HepG2 (cell line): ENCODE results near the gene CHID1. TPM values are rescaled to one million over a fixed set of nuclear protein-coding genes. Genes with fewer than 3 reads are reported as not detected.

Experiments used
- ATAC-seq: fragments of 200-7000 bp; cut with Tn5 transposase; 3 replicates; pipeline ENCODE4 v1.9.1; 2020; ENCODE audit warnings: mild to moderate bottlenecking, moderate library complexity
- BruUV-seq: library from RNA; stranded (reverse); fragments of 400-500 nt; replicated peaks from 2 replicates; lab custom pipeline; 2021; lab: Mats Ljungman, UMichigan
- CTCF ChIA-PET: fragments of 300-600 bp; formaldehyde crosslinking; extraction: SDS; loops from one replicate; lab custom pipeline; 2021; ENCODE audit warnings: low total read pairs, inconsistent platforms, low intra/inter-chr PET ratio; lab: Yijun Ruan, JAX
- POLR2A ChIA-PET: fragments of 350-600 bp; sonication (Branson Sonifier 250); formaldehyde crosslinking; loops from one replicate; lab custom pipeline; 2020; ENCODE audit warnings: antibody characterized with exemption, inconsistent platforms; lab: Yijun Ruan, JAX
- DNase-seq: peaks from one replicate; pipeline ENCODE4 v3.0.0-alpha.2; 2015; ENCODE audit warnings: low spot score
- FAIRE-seq: peaks from 3 replicates; lab custom pipeline; 2011; peaks lifted over from hg19 to GRCh38; lab: Jason Lieb, UNC
- H2AFZ ChIP-seq: one replicate; pipeline ENCODE4 v1.6.1; 2011; ENCODE audit warnings: low read length, inconsistent platforms
- H3K27ac ChIP-seq: fragments of 300-600 bp; 3 replicates; pipeline ENCODE4 v1.8.0; 2011; ENCODE audit warnings: mixed run types, mild to moderate bottlenecking, mixed read lengths, low read length, inconsistent platforms; ENCODE audit not compliant: insufficient read depth; ENCODE audit errors: extremely low read length
- H3K27me3 ChIP-seq, 2 experiments: fragments of 200-600 bp in 1 of 2; 2 replicates in 1 of 2; 3 replicates in 1 of 2; pipeline versions ENCODE4 v1.6.0 to v1.8.0; 2011; ENCODE audit warnings: low read length in 2 of 2, mild to moderate bottlenecking in 2 of 2, moderate library complexity in 2 of 2, inconsistent platforms in 1 of 2; ENCODE audit not compliant: insufficient read depth in 2 of 2, control insufficient read depth in 1 of 2
- H3K36me3 ChIP-seq, 2 experiments: fragments of 200-600 bp in 1 of 2; replicated peaks in 1 of 2; 2 replicates in 1 of 2; 3 replicates in 1 of 2; pipeline versions ENCODE4 v1.5.1 to v1.8.0; 2011; ENCODE audit warnings: low read length in 2 of 2, inconsistent platforms in 1 of 2; ENCODE audit not compliant: insufficient read depth in 2 of 2, control insufficient read depth in 1 of 2
- H3K4me1 ChIP-seq: 2 replicates; pipeline ENCODE4 v1.5.1; 2012; ENCODE audit warnings: low read length, inconsistent platforms; ENCODE audit not compliant: insufficient read depth
- H3K4me2 ChIP-seq: 2 replicates; pipeline ENCODE4 v1.6.0; 2011; ENCODE audit warnings: low read depth, low read length, inconsistent platforms
- H3K4me3 ChIP-seq, 3 experiments: fragments of 200-600 bp in 1 of 3; sonication (generic), shearing (Covaris generic) in 1 of 3; replicated peaks in 1 of 3; 2 replicates each; pipeline ENCODE4 v1.5.1; 2011 to 2016; ENCODE audit warnings: low read length in 3 of 3, inconsistent platforms in 2 of 3, low read depth in 2 of 3, mild to moderate bottlenecking in 2 of 3, control low read depth in 1 of 3, mixed read lengths in 1 of 3; ENCODE audit not compliant: insufficient read depth in 1 of 3
- H3K79me2 ChIP-seq: one replicate; pipeline ENCODE4 v1.6.1; 2011; ENCODE audit warnings: low read length, inconsistent platforms; ENCODE audit not compliant: insufficient read depth
- H3K9ac ChIP-seq: 2 replicates; pipeline ENCODE4 v1.6.0; 2011; ENCODE audit warnings: mild to moderate bottlenecking, low read depth, low read length, inconsistent platforms; ENCODE audit not compliant: insufficient read depth
- H3K9me3 ChIP-seq: 2 replicates; pipeline ENCODE4 v1.5.1; 2012; ENCODE audit warnings: mild to moderate bottlenecking, low read length
- H4K20me1 ChIP-seq: 2 replicates; pipeline ENCODE4 v1.6.0; 2011; ENCODE audit warnings: inconsistent platforms, mild to moderate bottlenecking, low read length, moderate library complexity; ENCODE audit not compliant: insufficient read depth
- EED ChIP-seq: sonication (generic); formaldehyde crosslinking; IDR thresholded peaks from 2 replicates; pipeline ENCODE4 v1.5.0; 2020; ENCODE audit warnings: mild to moderate bottlenecking, missing genetic modification reagents
- MEIS2 ChIP-seq: sonication (generic); formaldehyde crosslinking; IDR thresholded peaks from 2 replicates; pipeline ENCODE4 v1.9.0; 2021; ENCODE audit warnings: mild to moderate bottlenecking, missing genetic modification reagents
- NFE2L1 ChIP-seq: sonication (generic); formaldehyde crosslinking; IDR thresholded peaks from 2 replicates; pipeline ENCODE4 v1.4.0; 2020; ENCODE audit warnings: missing genetic modification reagents, mild to moderate bottlenecking, borderline replicate concordance
- PHB2 ChIP-seq: fragments of 450-650 bp; IDR thresholded peaks from 2 replicates; pipeline ENCODE4 v1.6.1; 2018; ENCODE audit not compliant: partially characterized antibody
- SNAI1 ChIP-seq: sonication (generic); formaldehyde crosslinking; IDR thresholded peaks from 2 replicates; pipeline ENCODE4 v1.5.0; 2020; ENCODE audit warnings: mild to moderate bottlenecking, missing genetic modification reagents, borderline replicate concordance
- WIZ ChIP-seq: sonication (generic); formaldehyde crosslinking; IDR thresholded peaks from 2 replicates; pipeline ENCODE4 v1.5.1; 2020; ENCODE audit warnings: mild to moderate bottlenecking, missing genetic modification reagents
- ZNF792 ChIP-seq: IDR thresholded peaks from 2 replicates; pipeline ENCODE4 v1.6.1; 2016
- WGBS: methylation state at CpG from one replicate; pipeline ENCODE4 v1.1.6; 2017; ENCODE audit warnings: low lambda C conversion rate; 5-methylcytosine and 5-hydroxymethylcytosine counted together
- in situ Hi-C: cut with HindIII; loops from 2 replicates; pipeline ENCODE4 v1.10.0; 2017; ENCODE audit warnings: low pct_unique_long_range_greater_than_20kb; ENCODE audit not compliant: extremely low pct_ligation_motif_present
- intact Hi-C: fragments of 100-400 bp; cut with micrococcal nuclease; formaldehyde crosslinking; loops from one replicate; pipeline ENCODE4 v1.10.0; 2022; ENCODE audit not compliant: unreplicated experiment
- polyA plus RNA-seq, 8 experiments: library from polyadenylated mRNA; depleted of rRNA in 3 of 8; stranded (reverse) in 7 of 8; unstranded in 1 of 8; fragments of >200 nt; fragmentation: Illumina TruSeq in 4 of 8; extraction: Trizol in 4 of 8; gene quantifications; 2 replicates each; pipeline versions ENCODE4 v1.2.1 to v1.2.3, GENCODE V29; 2011 to 2016; ENCODE audit warnings: low read depth in 4 of 8, missing spikeins in 1 of 8, mixed read lengths in 1 of 8; ENCODE audit not compliant: insufficient read depth in 1 of 8
- total RNA-seq, 5 experiments: library from RNA; depleted of rRNA; stranded (reverse); fragments of >200 nt; fragmentation: Illumina TruSeq; extraction: Trizol; gene quantifications; 2 replicates each; pipeline ENCODE4 v1.2.3, GENCODE V29; 2016; ENCODE audit warnings: low read depth in 1 of 5
- TF ChIP-seq, protein P1 (sequence below): sonication (generic); formaldehyde crosslinking; conservative IDR thresholded peaks from 2 replicates; pipeline ENCODE4 v1.4.0; 2020; ENCODE audit warnings: missing genetic modification reagents
- TF ChIP-seq, protein P2 (sequence below): sonication (generic); formaldehyde crosslinking; IDR thresholded peaks from 2 replicates; pipeline ENCODE4 v1.5.1; 2020; ENCODE audit warnings: mild to moderate bottlenecking, moderate library complexity, missing genetic modification reagents
- TF ChIP-seq, protein P3 (sequence below): IDR thresholded peaks from 2 replicates; pipeline ENCODE4 v1.6.1; 2018; ENCODE audit warnings: missing genetic modification reagents, mild to moderate bottlenecking, missing compliant biosample characterization
- TF ChIP-seq, protein P4 (sequence below): sonication (generic); formaldehyde crosslinking; conservative IDR thresholded peaks from 2 replicates; pipeline ENCODE4 v1.8.0; 2022; ENCODE audit warnings: mild to moderate bottlenecking, moderate library complexity, missing genetic modification reagents

The CHID1 gene
- total and polyA plus RNA-seq, 2 of the 13 experiments (the other 11 are each of a cell fraction or from before 2014, with no cell fraction given), result 65.1 to 93.6 TPM

DNA sequence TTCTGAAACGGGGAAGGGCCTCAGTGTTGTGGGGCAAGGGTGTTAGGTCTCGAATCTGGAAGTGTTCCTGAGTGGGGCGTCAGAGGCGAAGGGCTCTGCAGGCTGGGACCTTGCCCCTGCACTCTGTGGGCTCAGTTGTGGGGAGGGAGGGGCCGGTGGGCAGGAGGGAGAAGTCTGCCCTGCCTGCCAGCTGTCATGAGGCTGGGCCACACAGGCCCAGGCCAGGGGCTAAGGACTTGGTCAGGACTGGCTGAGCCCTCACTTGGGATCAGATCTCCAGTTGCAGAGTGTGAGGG lies 82.8 kb downstream of the CHID1 start, which contains the start of gene CRACR2B (continued):
- TF ChIP-seq, protein P1, sequence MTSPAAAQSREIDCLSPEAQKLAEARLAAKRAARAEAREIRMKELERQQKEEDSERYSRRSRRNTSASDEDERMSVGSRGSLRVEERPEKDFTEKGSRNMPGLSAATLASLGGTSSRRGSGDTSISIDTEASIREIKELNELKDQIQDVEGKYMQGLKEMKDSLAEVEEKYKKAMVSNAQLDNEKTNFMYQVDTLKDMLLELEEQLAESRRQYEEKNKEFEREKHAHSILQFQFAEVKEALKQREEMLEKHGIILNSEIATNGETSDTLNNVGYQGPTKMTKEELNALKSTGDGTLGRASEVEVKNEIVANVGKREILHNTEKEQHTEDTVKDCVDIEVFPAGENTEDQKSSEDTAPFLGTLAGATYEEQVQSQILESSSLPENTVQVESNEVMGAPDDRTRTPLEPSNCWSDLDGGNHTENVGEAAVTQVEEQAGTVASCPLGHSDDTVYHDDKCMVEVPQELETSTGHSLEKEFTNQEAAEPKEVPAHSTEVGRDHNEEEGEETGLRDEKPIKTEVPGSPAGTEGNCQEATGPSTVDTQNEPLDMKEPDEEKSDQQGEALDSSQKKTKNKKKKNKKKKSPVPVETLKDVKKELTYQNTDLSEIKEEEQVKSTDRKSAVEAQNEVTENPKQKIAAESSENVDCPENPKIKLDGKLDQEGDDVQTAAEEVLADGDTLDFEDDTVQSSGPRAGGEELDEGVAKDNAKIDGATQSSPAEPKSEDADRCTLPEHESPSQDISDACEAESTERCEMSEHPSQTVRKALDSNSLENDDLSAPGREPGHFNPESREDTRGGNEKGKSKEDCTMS (CRISPR knock-in tag), result no peak
- TF ChIP-seq WIZ (CRISPR knock-in tag), result no peak
- no peak for TF ChIP-seq MEIS2 (CRISPR knock-in tag)
- no peak for TF ChIP-seq EED (CRISPR knock-in tag)
- TF ChIP-seq, all 625 proteins: peak for 10

DNA sequence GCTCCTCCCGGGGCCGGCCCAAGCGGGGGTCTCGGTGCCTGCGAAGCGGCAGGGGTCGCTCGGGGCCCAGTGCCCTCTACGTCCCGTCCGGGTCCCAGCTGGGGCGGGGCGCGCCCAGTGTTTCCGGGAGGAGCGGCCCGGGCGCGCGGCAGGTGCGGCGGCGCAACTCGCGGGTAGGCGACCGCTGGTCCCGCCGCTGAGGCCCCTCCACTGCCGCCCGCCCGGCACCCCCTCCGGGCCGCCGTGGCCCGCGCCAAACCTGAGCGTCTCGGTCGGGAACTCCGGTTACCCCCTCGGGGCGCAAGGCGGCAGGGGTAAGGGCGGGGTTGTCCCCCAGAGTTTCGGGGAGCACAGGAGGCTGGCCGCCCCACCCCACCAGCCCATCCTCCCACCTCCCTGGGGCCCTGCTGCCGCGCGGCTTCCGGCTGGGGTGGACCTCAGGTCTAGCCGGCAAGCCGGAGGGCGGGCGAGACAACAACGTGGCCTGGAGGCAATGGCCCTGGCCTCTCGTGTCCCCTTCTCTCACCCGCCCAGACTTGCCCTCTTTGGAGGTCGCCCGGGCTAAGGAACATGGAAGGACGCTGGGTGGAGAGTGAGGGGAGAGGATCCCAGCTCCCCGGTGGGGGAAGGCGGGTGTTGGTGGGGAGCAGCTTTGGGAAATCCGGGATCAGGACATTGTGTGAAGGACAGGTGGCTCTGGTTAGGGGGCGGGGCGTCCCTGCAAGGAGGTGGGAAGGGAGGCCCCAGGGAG lies 83.3 kb downstream of the CHID1 start:
- Histone ChIP-seq H3K27me3 (no peaks in the 10 kb centered on the region), H3K4me3 (peak overlapping the region; percentile 69 to 83 (median 80)), H3K9me3 (no peaks in the 10 kb centered on the region), H3K9ac (peak overlapping the region; percentile 74), H3K36me3 (peaks cover 4 to 14% of the 10 kb centered on the region in 2 experiments; a peak in 3 of 5 replicates), H3K79me2 (no peaks in the 10 kb centered on the region), H4K20me1 (no peaks in the 10 kb centered on the region), H3K27ac (peak overlapping the region; percentile 77), H2AFZ (no peak overlapping the region), H3K4me2 (peak overlapping the region; percentile 91), H3K4me1 (peaks cover 68% of the 10 kb centered on the region)
- FAIRE-seq (no peak), DNase-seq (peak; percentile 47), ATAC-seq (peak; percentile 51)
- WGBS, result under 1% methylated on average over 18 of the region's 66 CpGs
- ChIA-PET POLR2A (interaction anchor here (1.8 to 16.1 kb wide), 4 partner anchors 8 to 28 kb away, joined by 4 to 264 read pairs (median 75); partner anchors contain the start of genes PNPLA2, POLR2L, RPLP2 and TSPAN4), CTCF (no interaction called here)
- in situ Hi-C loops (no loop called here), intact Hi-C loops (no loop called here)
- TSS peak; percentile 55 for BruUV-seq
- TF ChIP-seq, protein P2, sequence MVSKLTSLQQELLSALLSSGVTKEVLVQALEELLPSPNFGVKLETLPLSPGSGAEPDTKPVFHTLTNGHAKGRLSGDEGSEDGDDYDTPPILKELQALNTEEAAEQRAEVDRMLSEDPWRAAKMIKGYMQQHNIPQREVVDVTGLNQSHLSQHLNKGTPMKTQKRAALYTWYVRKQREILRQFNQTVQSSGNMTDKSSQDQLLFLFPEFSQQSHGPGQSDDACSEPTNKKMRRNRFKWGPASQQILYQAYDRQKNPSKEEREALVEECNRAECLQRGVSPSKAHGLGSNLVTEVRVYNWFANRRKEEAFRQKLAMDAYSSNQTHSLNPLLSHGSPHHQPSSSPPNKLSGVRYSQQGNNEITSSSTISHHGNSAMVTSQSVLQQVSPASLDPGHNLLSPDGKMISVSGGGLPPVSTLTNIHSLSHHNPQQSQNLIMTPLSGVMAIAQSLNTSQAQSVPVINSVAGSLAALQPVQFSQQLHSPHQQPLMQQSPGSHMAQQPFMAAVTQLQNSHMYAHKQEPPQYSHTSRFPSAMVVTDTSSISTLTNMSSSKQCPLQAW (CRISPR knock-in tag), result peak; percentile 83
- TF ChIP-seq PHB2 (no peak), ZNF792 (peak; percentile 42; the same call in 1 of the 2 replicates), NFE2L1 (CRISPR knock-in tag) (no peak), SNAI1 (CRISPR knock-in tag) (no peak)
- TF ChIP-seq, protein P3, sequence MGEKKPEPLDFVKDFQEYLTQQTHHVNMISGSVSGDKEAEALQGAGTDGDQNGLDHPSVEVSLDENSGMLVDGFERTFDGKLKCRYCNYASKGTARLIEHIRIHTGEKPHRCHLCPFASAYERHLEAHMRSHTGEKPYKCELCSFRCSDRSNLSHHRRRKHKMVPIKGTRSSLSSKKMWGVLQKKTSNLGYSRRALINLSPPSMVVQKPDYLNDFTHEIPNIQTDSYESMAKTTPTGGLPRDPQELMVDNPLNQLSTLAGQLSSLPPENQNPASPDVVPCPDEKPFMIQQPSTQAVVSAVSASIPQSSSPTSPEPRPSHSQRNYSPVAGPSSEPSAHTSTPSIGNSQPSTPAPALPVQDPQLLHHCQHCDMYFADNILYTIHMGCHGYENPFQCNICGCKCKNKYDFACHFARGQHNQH, result peak; percentile 55; the same call in 1 of the 2 replicates
- TF ChIP-seq, protein P4, sequence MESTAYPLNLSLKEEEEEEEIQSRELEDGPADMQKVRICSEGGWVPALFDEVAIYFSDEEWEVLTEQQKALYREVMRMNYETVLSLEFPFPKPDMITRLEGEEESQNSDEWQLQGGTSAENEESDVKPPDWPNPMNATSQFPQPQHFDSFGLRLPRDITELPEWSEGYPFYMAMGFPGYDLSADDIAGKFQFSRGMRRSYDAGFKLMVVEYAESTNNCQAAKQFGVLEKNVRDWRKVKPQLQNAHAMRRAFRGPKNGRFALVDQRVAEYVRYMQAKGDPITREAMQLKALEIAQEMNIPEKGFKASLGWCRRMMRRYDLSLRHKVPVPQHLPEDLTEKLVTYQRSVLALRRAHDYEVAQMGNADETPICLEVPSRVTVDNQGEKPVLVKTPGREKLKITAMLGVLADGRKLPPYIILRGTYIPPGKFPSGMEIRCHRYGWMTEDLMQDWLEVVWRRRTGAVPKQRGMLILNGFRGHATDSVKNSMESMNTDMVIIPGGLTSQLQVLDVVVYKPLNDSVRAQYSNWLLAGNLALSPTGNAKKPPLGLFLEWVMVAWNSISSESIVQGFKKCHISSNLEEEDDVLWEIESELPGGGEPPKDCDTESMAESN (CRISPR knock-in tag), result peak; percentile 40; the same call in 1 of the 2 replicates
